ENCODE results near the gene TCEA2. TPM values are rescaled to one million over a fixed set of nuclear protein-coding genes. Genes with fewer than 3 reads are reported as not detected.
A peak's percentile ranks its signal among the peaks of the same experiment; 100 is the strongest.

TCEA2 gene
- total and polyA plus RNA-seq, 9 of the 15 experiments (the other 6 are each of a cell fraction or from before 2014, with no cell fraction given) = 1.4 to 28.7 (median 5.4) TPM

- H3K9ac ChIP-seq (ENCODE audit: insufficient read depth in 1 of 2, low read depth in 2 of 2, low read length in 2 of 2) = peak overlapping the region; percentile 78 to 94; a peak in 2 of 4 replicates
- TF ChIP-seq E2F1 (CRISPR knock-in tag; IDR thresholded peaks at IDR 0.05) (no peak), ZBTB33 (CRISPR knock-in tag; IDR thresholded peaks at IDR 0.05) (peak; percentile 79), LARP7 (IDR thresholded peaks at IDR 0.05) (no peak), NR1H2 (CRISPR knock-in tag; IDR thresholded peaks at IDR 0.05) (no peak)
- intact Hi-C loops (cut with micrococcal nuclease) (no loop called here), in situ Hi-C loops (cut with MboI) (no loop called here)
- no peaks in the 10 kb centered on the region for H3K27me3 ChIP-seq (ENCODE audit: control insufficient read depth in 2 of 2, insufficient read depth in 2 of 2, low read length in 2 of 2)
- H3K9me1 ChIP-seq (ENCODE audit: control insufficient read depth, insufficient read depth, low read length) = no peaks in the 10 kb centered on the region
- H4K20me1 ChIP-seq (replicated peaks; ENCODE audit: control insufficient read depth, insufficient read depth, low read length) = no peaks in the 10 kb centered on the region
- CTCF ChIA-PET (ENCODE audit: low intra/inter-chr PET ratio) = no interaction called here
- DNase-seq (ENCODE audit: extremely low read depth in 1 of 4, low spot score in 3 of 4) (no peak), FAIRE-seq (peak; percentile 26), ATAC-seq (no peak)
- peaks cover 10% of the 10 kb centered on the region; the same call in 2 of the 3 replicates for H3K79me2 ChIP-seq (ENCODE audit: control insufficient read depth, insufficient read depth, low read length)
- peak overlapping the region; percentile 70; the same call in 1 of the 2 replicates for H3K4me3 ChIP-seq
- H3K4me1 ChIP-seq (replicated peaks in 1 of 2; ENCODE audit: control insufficient read depth in 2 of 2, insufficient read depth in 2 of 2, low read length in 2 of 2) = peaks cover 13 to 83% of the 10 kb centered on the region in 2 experiments; a peak in 4 of 5 replicates
- no peak overlapping the region for H3K27ac ChIP-seq (ENCODE audit: extremely low read depth, low read depth, low read length)
- peaks cover 8% of the 10 kb centered on the region; the same call in 1 of the 3 replicates for H3K36me3 ChIP-seq (ENCODE audit: control insufficient read depth, insufficient read depth, low read length)
- WGBS (ENCODE audit: insufficient coverage, low coverage, missing lambda C conversion rate) = 62% methylated on average over 14 of the region's 15 CpGs
- BruUV-seq (replicated peaks) = no TSS peak
- POLR2A ChIA-PET = no interaction called here
- H3K9me3 ChIP-seq (replicated peaks; ENCODE audit: control insufficient read depth, insufficient read depth, low read depth, low read length) = no peaks in the 10 kb centered on the region
- no peak overlapping the region for H2AFZ ChIP-seq (ENCODE audit: low read depth, low read length)
- peak overlapping the region; percentile 70; the same call in 1 of the 2 replicates for H3K4me2 ChIP-seq (ENCODE audit: insufficient read depth, low read length)
These were observed 15.0 kb downstream of the TCEA2 start for GRCh38 chr20:64077876-64078551.
